Neural progenitor cell (in vitro differentiated cells): ENCODE results near the gene LGR4.

Source experiments
- CTCF ChIP-seq: fragments of 200-600 bp; sonication (generic); IDR thresholded peaks from 2 replicates; pipeline ENCODE4 v1.5.1; 2017; ENCODE audit warnings: antibody characterized with exemption, mild to moderate bottlenecking
- EZH2phosphoT487 ChIP-seq: fragments of 200-600 bp; sonication (generic); IDR thresholded peaks from 2 replicates; pipeline ENCODE4 v1.6.1; 2017; ENCODE audit warnings: antibody characterized with exemption

- TF ChIP-seq CTCF (no peak), EZH2phosphoT487 (no peak)
Measured at GRCh38 chr11:27339941-27340340, 132.6 kb downstream of the LGR4 start.
